Activated CD8-positive, alpha-beta memory T cell treated with anti-CD3 and anti-CD28 coated beads for 4 hours (primary cell): ENCODE measurements around the gene PAK4.
"Not testable (repeated sequence)": the region's sequence is repeated elsewhere in the genome, so short reads cannot be mapped to it uniquely, and the experiment has no call there.

Experiments
- DNase-seq, 2 donors: peaks; one replicate each; pipeline ENCODE4 v3.0.0-alpha.2; 2020; ENCODE audit warnings: low read depth in 2 of 2

The PAK4 gene

GRCh38 chr19:39206122-39206521 is 80.5 kb downstream of the PAK4 start:
- no peak for DNase-seq

DNA sequence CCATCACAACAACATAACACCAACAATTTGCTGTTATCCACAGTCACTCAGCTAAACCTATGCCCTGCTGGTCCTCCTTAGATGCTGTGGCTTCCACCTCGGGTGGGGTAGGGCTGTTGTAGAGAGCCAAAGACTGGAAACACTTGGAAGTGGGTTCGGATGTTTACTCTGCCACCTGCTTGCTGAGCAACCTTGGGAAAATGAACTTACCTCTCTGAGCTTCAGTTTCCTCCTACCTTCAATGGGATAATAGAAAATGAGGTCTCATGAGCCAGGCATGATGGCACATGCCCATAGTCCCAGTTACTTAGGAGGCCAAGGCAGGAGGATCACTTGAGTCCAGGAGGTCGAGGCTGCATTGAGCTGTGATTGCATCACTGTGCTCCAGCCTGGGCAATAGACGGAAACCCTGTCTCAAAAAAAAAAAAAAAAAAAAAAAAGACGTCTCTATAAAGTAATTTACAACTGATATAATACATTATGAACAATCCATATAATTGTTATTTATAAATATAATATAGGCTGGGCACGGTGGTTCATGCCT is 81.8 kb downstream of the PAK4 start:
- DNase-seq = no peak

- no peak for DNase-seq
These were observed 82.7 kb downstream of the PAK4 start for GRCh38 chr19:39208175-39208795.

GRCh38 chr19:39209196-39209595 is 83.6 kb downstream of the PAK4 start:
- DNase-seq = no peak

DNA sequence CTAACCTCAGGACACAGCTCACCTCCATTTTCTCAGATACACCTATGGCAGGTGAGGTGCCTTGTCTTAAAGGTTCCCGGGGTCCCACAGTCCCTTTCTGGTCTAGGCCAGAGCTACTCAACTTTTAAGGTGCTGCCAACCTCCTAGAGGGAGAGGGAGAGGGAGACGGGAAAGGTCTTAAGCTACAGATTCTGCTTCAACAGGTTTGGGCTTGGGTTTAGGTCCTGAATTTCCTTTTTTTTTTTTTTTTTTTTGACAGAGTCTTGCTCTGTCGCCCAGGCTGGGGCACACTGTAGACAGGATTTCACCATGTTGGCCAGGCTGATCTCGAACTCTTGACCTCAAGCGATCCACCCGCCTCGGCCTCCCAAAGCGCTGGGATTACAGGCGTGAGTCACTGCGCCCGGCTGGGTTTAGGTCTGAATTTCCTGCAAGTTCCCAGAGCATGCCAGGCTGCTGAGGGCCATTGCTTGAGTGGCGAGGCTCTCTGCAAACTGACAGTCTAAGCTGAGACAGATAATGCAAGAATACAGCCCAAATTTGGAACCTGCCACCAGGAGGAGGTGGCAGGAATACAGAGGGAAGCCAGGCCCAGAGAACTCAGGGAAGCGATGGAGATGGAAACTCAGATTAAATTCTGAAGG is 86.3 kb downstream of the PAK4 start:
- no peak for DNase-seq

DNA sequence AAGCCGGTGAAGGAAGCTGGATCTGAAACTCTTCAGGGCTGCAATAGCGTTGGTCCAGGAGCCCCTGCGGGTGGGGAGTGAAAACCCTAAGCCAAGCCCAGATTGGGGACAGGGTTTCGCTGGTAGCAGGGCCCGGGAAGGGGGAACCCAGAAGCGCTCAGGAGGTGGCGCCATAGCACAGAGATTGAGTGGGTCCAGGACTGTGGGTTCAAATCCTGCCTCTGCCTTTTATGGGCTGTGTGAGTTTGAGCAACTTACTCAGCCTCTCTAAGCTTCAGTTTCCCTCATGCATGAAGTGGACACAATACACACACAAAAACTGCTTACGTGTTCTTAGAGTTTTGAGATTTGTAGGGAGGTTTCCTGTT is 86.8 kb downstream of the PAK4 start:
- peak; percentile 4 to 33 for DNase-seq

GRCh38 chr19:39215323-39215722 is 89.7 kb downstream of the PAK4 start:
- not testable (repeated sequence) for DNase-seq

GRCh38 chr19:39217094-39217493 is 91.5 kb downstream of the PAK4 start:
- no peak for DNase-seq

DNA sequence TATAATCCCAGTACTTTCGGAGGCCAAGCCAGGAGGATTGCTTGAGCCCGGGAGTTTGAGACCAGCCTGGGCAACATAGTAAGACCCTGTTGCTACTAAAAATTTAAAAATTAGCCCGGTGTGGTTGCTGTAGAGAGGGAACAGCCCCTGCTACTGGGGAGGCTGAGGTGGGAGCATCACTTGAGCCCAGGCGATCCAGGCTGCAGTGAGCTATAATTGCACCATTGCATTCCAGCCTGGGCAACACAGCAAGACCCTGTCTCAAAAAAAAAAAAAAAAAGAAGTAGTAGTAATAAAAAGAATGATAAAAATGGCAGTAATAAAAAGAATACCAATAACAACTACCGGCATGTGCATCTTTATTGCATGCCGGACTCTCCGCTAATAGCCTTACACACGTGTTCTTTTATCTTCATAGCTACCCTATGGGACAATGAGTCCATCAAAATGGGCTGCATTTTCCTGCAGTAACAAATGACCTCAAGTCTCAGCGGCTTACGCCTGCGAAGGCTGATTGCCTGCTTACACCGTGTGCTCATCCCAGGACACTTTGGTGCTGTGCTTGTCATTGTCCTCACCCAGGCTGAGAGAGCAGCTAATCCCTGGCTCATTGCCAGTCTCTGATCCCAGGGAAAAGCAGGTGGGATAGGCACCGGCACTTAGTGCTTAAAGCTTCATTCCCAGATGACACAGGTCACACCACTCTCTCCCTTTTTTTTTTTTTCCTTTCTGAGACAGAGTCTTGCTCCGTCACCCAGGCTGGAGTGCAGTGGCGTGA is 92.8 kb downstream of the PAK4 start:
- DNase-seq = no peak

DNA sequence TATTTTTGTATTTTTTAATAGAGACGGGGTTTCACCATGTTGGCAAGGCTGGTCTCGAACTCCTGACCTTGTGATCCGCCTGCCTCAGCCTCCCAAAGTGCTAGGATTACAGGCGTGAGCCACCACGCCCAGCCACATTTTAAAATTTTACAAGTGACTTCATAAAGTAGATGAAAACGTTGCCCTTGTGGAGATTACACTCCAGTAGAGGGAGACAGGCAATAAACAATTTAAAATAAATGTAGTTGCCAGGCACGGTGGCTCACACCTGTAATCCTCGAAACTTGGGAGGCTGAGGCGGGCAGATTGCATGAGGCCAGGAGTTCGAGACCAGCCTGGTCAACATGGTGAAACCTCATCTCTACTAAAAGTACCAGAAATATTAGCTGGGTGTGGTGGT is 93.5 kb downstream of the PAK4 start:
- DNase-seq = not testable (repeated sequence)

DNA sequence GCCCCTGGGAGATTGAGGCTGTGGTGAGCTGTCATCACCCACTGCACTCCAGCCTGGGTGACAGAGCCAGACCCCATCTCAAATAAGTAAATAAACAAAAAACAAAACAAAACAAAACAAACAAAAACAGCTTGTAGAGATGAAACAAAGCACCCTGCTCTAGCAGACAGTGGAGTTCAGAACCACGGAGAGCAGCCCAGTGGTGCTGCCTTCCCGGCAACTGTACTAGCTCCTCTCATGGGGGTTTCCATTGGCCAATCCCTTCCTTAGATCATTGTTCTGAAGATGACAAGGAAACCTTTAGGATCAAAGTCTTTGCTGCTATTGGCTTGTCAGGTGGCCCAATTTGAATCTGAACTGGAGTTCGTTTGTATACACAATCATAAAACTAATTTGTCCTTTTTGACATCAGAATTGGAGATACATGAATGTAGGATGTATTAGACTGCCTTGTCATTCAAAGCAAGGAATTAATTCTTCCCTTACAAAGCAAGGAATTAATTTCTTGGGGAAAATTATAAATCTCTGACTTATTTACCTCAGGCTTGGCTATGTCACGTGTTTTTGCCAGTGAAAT is 98.2 kb downstream of the PAK4 start:
- no peak for DNase-seq

DNA sequence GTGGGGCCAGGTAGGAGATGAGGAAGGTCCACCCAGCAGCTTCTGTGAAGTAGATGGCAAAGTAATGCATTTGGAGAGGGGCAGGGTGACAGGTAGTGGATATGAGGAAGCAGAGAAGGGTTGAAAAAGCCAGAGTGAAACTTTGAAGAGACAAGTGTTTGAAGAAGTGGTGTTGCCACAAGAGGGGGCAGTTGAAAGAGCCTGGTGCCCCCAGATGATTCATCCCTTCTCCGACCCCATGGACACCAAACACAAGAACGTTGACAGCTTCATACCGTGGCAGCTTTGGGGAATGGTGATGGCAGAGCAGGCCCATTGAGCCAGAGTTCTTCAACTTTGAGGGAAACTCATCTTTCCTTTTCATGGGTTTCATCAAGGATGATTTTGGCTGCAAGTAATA is 99.3 kb downstream of the PAK4 start:
- DNase-seq = no peak
